ENCODE results near the gene TMEM109.

DNA sequence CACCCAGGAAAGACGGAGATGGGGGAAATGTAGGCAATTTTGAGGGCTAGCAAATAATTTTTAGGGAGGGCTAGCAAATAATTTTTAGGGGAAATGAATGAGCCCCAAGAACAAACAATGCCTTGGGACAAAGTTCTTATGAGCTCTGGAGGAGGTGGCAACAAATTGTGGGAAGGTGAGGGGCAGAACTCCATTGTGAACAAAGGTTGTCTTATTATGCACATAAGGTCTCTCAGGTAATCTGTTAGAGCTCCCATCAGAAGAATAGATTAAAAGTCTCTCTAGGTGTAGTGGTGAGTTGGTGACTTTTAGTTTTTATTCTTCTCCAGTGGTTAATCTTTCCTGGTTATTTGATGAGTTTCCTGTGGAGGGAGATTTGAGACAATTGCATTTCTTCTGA is 5.2 kb upstream of the TMEM109 start:
- TF ChIP-seq, protein P1, sequence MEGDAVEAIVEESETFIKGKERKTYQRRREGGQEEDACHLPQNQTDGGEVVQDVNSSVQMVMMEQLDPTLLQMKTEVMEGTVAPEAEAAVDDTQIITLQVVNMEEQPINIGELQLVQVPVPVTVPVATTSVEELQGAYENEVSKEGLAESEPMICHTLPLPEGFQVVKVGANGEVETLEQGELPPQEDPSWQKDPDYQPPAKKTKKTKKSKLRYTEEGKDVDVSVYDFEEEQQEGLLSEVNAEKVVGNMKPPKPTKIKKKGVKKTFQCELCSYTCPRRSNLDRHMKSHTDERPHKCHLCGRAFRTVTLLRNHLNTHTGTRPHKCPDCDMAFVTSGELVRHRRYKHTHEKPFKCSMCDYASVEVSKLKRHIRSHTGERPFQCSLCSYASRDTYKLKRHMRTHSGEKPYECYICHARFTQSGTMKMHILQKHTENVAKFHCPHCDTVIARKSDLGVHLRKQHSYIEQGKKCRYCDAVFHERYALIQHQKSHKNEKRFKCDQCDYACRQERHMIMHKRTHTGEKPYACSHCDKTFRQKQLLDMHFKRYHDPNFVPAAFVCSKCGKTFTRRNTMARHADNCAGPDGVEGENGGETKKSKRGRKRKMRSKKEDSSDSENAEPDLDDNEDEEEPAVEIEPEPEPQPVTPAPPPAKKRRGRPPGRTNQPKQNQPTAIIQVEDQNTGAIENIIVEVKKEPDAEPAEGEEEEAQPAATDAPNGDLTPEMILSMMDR (IDR thresholded peaks at IDR 0.05; ENCODE audit: low read depth, low read length): no peak
- no peak for TF ChIP-seq EZH2phosphoT487 (IDR thresholded peaks at IDR 0.05; ENCODE audit: low read depth)

Data from OCI-LY3 (cell line).